Trophoblast cell (in vitro differentiated cells and primary cell): ENCODE results near the gene EFNA1.

ENCODE experiments used
- DNase-seq, 2 donors: peaks; one replicate each; pipeline ENCODE4 v3.0.0-alpha.2; 2016
- H2AFZ ChIP-seq: 2 replicates; pipeline ENCODE4 v1.6.1; 2013; ENCODE audit warnings: low read length, moderate library complexity, mild to moderate bottlenecking; ENCODE audit not compliant: insufficient read depth, poor library complexity
- H2AK5ac ChIP-seq: 2 replicates; pipeline ENCODE4 v1.6.1; 2013; ENCODE audit warnings: mild to moderate bottlenecking, low read length
- H2BK120ac ChIP-seq: 2 replicates; pipeline ENCODE4 v1.6.1; 2013; ENCODE audit warnings: low read length, mild to moderate bottlenecking, moderate library complexity; ENCODE audit not compliant: insufficient read depth, poor library complexity
- H2BK12ac ChIP-seq: 2 replicates; pipeline ENCODE4 v1.6.1; 2013; ENCODE audit warnings: mild to moderate bottlenecking, low read length, moderate library complexity
- H2BK5ac ChIP-seq: 2 replicates; pipeline ENCODE4 v1.6.1; 2013; ENCODE audit warnings: low read length, low read depth, moderate library complexity, mild to moderate bottlenecking; ENCODE audit not compliant: poor library complexity
- H3K14ac ChIP-seq: 2 replicates; pipeline ENCODE4 v1.6.1; 2013; ENCODE audit warnings: mild to moderate bottlenecking, low read length
- H3K18ac ChIP-seq: 2 replicates; pipeline ENCODE4 v1.6.1; 2013; ENCODE audit warnings: mild to moderate bottlenecking, low read length
- H3K23ac ChIP-seq: 2 replicates; pipeline ENCODE4 v1.6.1; 2013; ENCODE audit warnings: low read length
- H3K27ac ChIP-seq: 2 replicates; pipeline ENCODE4 v1.5.1; 2013; ENCODE audit warnings: low read depth, mild to moderate bottlenecking, inconsistent platforms, low read length, moderate library complexity
- H3K27me3 ChIP-seq: 2 replicates; pipeline ENCODE4 v1.6.1; 2013; ENCODE audit warnings: inconsistent platforms, mild to moderate bottlenecking, low read length, moderate library complexity; ENCODE audit not compliant: insufficient read depth
- H3K36me3 ChIP-seq, 2 experiments: 1 replicate in 1 of 2; 2 replicates in 1 of 2; pipeline ENCODE4 v1.6.1; 2013; ENCODE audit warnings: low read length in 2 of 2, mild to moderate bottlenecking in 2 of 2, moderate library complexity in 1 of 2; ENCODE audit not compliant: insufficient read depth in 2 of 2, control insufficient read depth in 1 of 2
- H3K4ac ChIP-seq: 2 replicates; pipeline ENCODE4 v1.6.1; 2013; ENCODE audit warnings: low read depth, mild to moderate bottlenecking, low read length, moderate library complexity
- H3K4me1 ChIP-seq, 2 experiments: 1 replicate in 1 of 2; 2 replicates in 1 of 2; pipeline ENCODE4 v1.6.1; 2013; ENCODE audit warnings: low read length in 2 of 2, mild to moderate bottlenecking in 2 of 2, moderate library complexity in 1 of 2; ENCODE audit not compliant: insufficient read depth in 2 of 2, control insufficient read depth in 1 of 2
- H3K4me2 ChIP-seq: 2 replicates; pipeline ENCODE4 v1.6.1; 2013; ENCODE audit warnings: inconsistent platforms, mild to moderate bottlenecking, low read length, moderate library complexity
- H3K4me3 ChIP-seq: 2 replicates; pipeline ENCODE4 v1.5.1; 2013; ENCODE audit warnings: mild to moderate bottlenecking, low read depth, low read length, inconsistent platforms
- H3K79me1 ChIP-seq: one replicate; pipeline ENCODE4 v1.6.1; 2013; ENCODE audit warnings: low read length
- H3K79me2 ChIP-seq: 2 replicates; pipeline ENCODE4 v1.6.1; 2013; ENCODE audit warnings: low read length, mild to moderate bottlenecking; ENCODE audit not compliant: control insufficient read depth, insufficient read depth, poor library complexity
- H3K9ac ChIP-seq: 2 replicates; pipeline ENCODE4 v1.6.1; 2013; ENCODE audit warnings: mild to moderate bottlenecking, low read length
- H3K9me3 ChIP-seq: 2 replicates; pipeline ENCODE4 v1.6.1; 2013; ENCODE audit warnings: low read depth, mild to moderate bottlenecking, control low read depth, inconsistent platforms, low read length; ENCODE audit not compliant: insufficient read depth
- H4K12ac ChIP-seq: 2 replicates; pipeline ENCODE4 v1.6.1; 2013; ENCODE audit warnings: low read depth, mild to moderate bottlenecking, low read length, moderate library complexity
- H4K8ac ChIP-seq: 2 replicates; pipeline ENCODE4 v1.6.1; 2013; ENCODE audit warnings: low read depth, mild to moderate bottlenecking, low read length, moderate library complexity
- H4K91ac ChIP-seq: one replicate; pipeline ENCODE4 v1.6.1; 2013; ENCODE audit warnings: low read depth, mild to moderate bottlenecking, low read length, moderate library complexity
- WGBS: extraction: QIAGEN DNeasy Blood & Tissue Kit; methylation state at CpG from one replicate; pipeline ENCODE4 v1.1.7; 2013; ENCODE audit warnings: missing lambda C conversion rate; ENCODE audit not compliant: insufficient read length, insufficient coverage; ENCODE audit errors: extremely low coverage; 5-methylcytosine and 5-hydroxymethylcytosine counted together

Gene EFNA1

GRCh38 chr1:155086856-155087535 lies 40.7 kb upstream of the EFNA1 start:
- no peak overlapping the region for H3K4ac ChIP-seq
- no peaks in the 10 kb centered on the region for H3K36me3 ChIP-seq
- no peak overlapping the region for H3K4me3 ChIP-seq
- H2BK5ac ChIP-seq, result no peak overlapping the region
- H3K27me3 ChIP-seq, result peaks cover 19% of the 10 kb centered on the region
- no peak overlapping the region for H4K8ac ChIP-seq
- H2BK120ac ChIP-seq, result no peak overlapping the region
- no peak overlapping the region for H3K18ac ChIP-seq
- H3K9ac ChIP-seq, result no peak overlapping the region
- no peak overlapping the region for H4K91ac ChIP-seq
- no peak overlapping the region for H2AK5ac ChIP-seq
- no peaks in the 10 kb centered on the region for H3K79me2 ChIP-seq
- peaks cover 16 to 19% of the 10 kb centered on the region in 2 experiments for H3K4me1 ChIP-seq
- no peak overlapping the region for H4K12ac ChIP-seq
- H3K23ac ChIP-seq, result no peak overlapping the region
- H2AFZ ChIP-seq, result no peak overlapping the region
- H3K9me3 ChIP-seq, result peaks cover 6% of the 10 kb centered on the region
- H3K79me1 ChIP-seq, result peaks cover 7% of the 10 kb centered on the region
- H3K4me2 ChIP-seq, result no peak overlapping the region
- no peak overlapping the region for H3K14ac ChIP-seq
- DNase-seq, result no peak
- no peak overlapping the region for H2BK12ac ChIP-seq
- no CpG with 5 or more reads among the region's 8 CpGs for WGBS
- H3K27ac ChIP-seq, result no peak overlapping the region

- Histone ChIP-seq H2AFZ (no peak overlapping the region), H4K8ac (no peak overlapping the region), H3K4me1 (peaks cover 3 to 8% of the 10 kb centered on the region in 2 experiments), H3K9me3 (peaks cover 2% of the 10 kb centered on the region), H3K14ac (peak overlapping the region; percentile 30), H3K9ac (no peak overlapping the region), H4K91ac (no peak overlapping the region), H3K79me2 (no peaks in the 10 kb centered on the region), H4K12ac (no peak overlapping the region), H3K79me1 (peaks cover 2% of the 10 kb centered on the region), H3K36me3 (no peaks in the 10 kb centered on the region), H3K4me3 (no peak overlapping the region), H3K4me2 (peak overlapping the region; percentile 21), H3K18ac (peak overlapping the region; percentile 51), H3K4ac (no peak overlapping the region), H3K23ac (no peak overlapping the region), H2BK5ac (no peak overlapping the region), H3K27me3 (no peaks in the 10 kb centered on the region), H2AK5ac (no peak overlapping the region), H3K27ac (no peak overlapping the region), H2BK12ac (peak overlapping the region; percentile 21), H2BK120ac (no peak overlapping the region)
- no CpG with 5 or more reads among the region's 29 CpGs for WGBS
- DNase-seq, result peak; percentile 88 to 96
Measured at GRCh38 chr1:155091071-155092051, 36.3 kb upstream of the EFNA1 start.

DNA sequence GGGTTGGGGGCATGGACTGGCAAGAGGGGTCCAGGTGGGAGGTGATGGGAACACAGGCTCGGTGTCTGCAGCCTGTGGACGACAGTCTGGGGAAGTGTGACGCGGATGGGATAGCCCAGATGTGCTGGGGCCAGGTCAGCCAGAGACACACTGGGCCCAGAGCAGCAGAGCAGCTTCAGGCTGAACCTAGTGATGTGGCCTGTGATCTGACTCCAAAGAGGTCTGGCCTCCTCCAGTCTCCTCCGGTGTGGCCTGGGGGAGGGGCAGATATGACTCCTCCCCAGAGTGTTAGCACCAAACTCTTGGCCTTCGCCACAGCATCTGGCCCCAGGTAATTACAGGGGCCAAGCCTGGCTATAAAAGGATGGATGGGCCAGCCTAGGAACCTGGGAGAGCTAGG lies 35.5 kb upstream of the EFNA1 start:
- Histone ChIP-seq H3K4me1 (peaks cover 3 to 8% of the 10 kb centered on the region in 2 experiments), H4K12ac (no peak overlapping the region), H3K14ac (no peak overlapping the region), H3K79me1 (peaks cover 2% of the 10 kb centered on the region), H4K91ac (no peak overlapping the region), H3K27ac (no peak overlapping the region), H3K36me3 (no peaks in the 10 kb centered on the region), H4K8ac (no peak overlapping the region), H2BK120ac (no peak overlapping the region), H2BK12ac (no peak overlapping the region), H3K79me2 (no peaks in the 10 kb centered on the region), H3K23ac (no peak overlapping the region), H2BK5ac (no peak overlapping the region), H3K4me3 (no peak overlapping the region), H3K4me2 (no peak overlapping the region), H3K27me3 (no peaks in the 10 kb centered on the region), H3K18ac (no peak overlapping the region), H3K9ac (no peak overlapping the region), H3K4ac (no peak overlapping the region), H2AK5ac (peak overlapping the region; percentile 46), H2AFZ (no peak overlapping the region), H3K9me3 (peaks cover 2% of the 10 kb centered on the region)
- peak in 1 of 2 donors; percentile 29 for DNase-seq
- no CpG with 5 or more reads among the region's 6 CpGs for WGBS

DNA sequence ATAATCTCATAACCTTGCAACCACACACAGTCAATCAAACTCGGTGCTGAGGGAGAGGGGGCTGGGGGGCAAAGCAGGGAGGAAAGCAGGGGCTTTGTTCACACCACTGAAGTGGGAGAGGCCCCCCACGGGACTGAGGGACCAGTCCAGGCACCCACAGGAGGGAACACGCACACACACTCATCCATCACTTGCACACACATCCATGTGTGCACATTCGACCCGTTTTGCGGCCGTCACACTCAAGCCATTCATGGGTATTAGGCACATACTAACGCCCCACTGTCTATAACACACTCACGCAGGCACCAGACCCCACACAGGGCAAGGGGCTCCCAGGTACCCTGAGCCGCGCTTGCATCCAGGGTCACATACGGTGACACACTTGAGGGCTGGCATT lies 35.0 kb upstream of the EFNA1 start:
- Histone ChIP-seq H3K4me2 (no peak overlapping the region), H2BK120ac (no peak overlapping the region), H4K91ac (no peak overlapping the region), H3K4me3 (no peak overlapping the region), H3K23ac (no peak overlapping the region), H3K27ac (no peak overlapping the region), H3K79me1 (peaks cover 2% of the 10 kb centered on the region), H4K8ac (no peak overlapping the region), H3K4me1 (peaks cover 3 to 8% of the 10 kb centered on the region in 2 experiments), H3K36me3 (no peaks in the 10 kb centered on the region), H4K12ac (no peak overlapping the region), H2AK5ac (peak overlapping the region; percentile 16), H3K14ac (no peak overlapping the region), H3K79me2 (no peaks in the 10 kb centered on the region), H2AFZ (no peak overlapping the region), H3K18ac (no peak overlapping the region), H3K27me3 (no peaks in the 10 kb centered on the region), H3K9ac (no peak overlapping the region), H2BK12ac (no peak overlapping the region), H3K9me3 (peaks cover 2% of the 10 kb centered on the region), H3K4ac (no peak overlapping the region), H2BK5ac (no peak overlapping the region)
- no CpG with 5 or more reads among the region's 12 CpGs for WGBS
- no peak for DNase-seq
